HG03378 (cell line): ENCODE results near the gene SLC4A5.

Experiments
- ATAC-seq: cut with Tn5 transposase; IDR thresholded peaks from one replicate; pipeline ENCODE4 v1.9.1; 2021; ENCODE audit warnings: mild to moderate bottlenecking, moderate library complexity; ENCODE audit not compliant: unreplicated experiment

The SLC4A5 gene, protein sequence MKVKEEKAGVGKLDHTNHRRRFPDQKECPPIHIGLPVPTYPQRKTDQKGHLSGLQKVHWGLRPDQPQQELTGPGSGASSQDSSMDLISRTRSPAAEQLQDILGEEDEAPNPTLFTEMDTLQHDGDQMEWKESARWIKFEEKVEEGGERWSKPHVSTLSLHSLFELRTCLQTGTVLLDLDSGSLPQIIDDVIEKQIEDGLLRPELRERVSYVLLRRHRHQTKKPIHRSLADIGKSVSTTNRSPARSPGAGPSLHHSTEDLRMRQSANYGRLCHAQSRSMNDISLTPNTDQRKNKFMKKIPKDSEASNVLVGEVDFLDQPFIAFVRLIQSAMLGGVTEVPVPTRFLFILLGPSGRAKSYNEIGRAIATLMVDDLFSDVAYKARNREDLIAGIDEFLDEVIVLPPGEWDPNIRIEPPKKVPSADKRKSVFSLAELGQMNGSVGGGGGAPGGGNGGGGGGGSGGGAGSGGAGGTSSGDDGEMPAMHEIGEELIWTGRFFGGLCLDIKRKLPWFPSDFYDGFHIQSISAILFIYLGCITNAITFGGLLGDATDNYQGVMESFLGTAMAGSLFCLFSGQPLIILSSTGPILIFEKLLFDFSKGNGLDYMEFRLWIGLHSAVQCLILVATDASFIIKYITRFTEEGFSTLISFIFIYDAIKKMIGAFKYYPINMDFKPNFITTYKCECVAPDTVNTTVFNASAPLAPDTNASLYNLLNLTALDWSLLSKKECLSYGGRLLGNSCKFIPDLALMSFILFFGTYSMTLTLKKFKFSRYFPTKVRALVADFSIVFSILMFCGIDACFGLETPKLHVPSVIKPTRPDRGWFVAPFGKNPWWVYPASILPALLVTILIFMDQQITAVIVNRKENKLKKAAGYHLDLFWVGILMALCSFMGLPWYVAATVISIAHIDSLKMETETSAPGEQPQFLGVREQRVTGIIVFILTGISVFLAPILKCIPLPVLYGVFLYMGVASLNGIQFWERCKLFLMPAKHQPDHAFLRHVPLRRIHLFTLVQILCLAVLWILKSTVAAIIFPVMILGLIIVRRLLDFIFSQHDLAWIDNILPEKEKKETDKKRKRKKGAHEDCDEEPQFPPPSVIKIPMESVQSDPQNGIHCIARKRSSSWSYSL

DNA sequence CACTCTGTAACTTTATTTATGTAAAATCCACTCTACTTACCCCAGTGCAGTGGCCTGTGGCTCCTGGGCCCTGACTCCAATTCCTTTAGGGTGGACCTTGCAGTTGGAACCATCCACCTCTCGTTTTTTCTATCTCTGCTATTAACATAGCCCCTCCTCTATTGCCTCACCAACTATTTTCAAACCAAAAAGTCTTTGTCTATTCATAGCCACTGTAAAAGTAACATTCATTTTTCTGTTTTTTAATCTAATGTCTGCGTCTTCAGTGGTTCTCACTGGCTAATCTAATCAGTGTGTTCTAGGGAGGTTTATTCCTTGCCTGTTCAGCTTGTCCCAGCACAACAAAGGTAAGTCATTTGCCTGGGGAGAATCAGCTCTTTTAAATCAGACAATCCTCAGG, at the start of gene SLC4A5:
Gene SLC4A5 (minus strand): TSS at position 101 of the 400 bp plus-strand sequence. CDS start 28,393 bp downstream, outside the sequence.
- ATAC-seq = no peak

DNA sequence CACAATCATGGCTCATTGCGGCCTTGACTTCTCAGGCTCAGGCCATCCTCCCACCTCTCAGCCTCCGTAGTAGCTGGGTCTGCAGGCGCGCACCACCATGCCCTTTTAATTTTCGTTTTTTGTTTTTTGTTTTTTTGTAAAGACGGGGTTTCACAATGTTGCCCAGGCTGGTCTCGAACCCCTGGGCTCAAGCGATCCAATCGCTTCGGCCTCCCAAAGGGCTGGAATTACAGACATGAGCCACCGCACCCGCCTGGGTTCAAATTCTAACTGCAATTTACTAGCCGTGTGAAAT, 49.2 kb upstream of the SLC4A5 start:
- ATAC-seq = no peak

DNA sequence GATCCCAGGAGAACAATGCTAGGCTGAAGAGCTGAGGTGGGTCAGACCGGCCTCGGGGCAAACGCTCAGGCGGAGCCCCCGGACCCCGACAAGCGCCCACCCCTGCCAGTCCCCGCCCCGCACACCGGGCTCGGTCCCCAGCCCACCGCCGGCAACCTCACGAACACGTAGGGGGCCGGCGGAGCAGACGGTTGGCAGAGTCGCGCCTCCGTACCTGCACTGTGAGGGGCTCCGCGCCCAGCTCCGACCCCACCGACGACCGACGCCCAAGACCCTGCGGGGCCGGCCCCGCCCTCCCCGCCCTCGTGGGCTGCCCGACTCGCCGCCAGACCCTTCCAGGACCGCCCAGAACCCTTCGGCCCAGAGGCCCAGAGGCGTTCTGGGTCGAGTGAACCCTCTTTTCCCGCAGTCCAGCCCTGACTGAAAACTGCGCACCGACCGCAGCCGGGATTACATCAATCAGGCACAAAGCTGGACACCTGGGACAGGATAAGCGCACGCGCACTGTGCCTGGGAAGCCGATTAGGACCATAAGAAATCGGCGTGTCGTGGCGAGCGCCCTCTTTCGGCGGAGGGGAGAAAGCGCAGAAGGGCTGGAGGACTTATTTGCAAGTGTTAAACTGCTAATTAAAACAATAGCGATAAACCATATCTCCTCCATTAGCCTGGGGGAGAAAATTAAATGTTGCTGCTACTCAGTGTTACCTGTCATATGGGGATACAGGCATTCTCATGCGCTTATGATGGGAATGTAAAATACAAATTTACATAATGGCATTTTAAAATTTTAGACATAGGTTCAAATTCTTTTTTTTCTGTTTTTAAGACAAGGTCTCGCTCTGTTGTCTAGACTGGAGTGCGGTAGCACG, 48.6 kb upstream of the SLC4A5 start:
- peak; percentile 78 for ATAC-seq

DNA sequence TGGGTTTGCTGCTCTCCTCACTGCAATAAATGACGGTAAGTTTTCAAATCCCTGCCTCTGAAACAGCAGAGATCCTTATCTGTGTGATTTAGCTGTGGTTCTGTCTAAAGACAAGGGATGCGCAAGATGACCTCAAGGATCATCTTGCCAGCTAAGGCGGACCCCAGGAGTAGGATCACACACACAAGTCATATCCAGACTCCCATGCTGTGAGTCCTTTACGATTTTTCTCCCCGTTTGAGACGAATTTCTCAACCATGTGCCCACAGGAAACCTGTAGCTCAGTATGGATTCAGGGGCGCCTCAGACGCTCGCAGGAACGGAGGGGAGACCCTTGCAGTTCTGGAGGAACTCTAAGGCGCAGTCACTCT, 48.0 kb upstream of the SLC4A5 start:
- no peak for ATAC-seq

DNA sequence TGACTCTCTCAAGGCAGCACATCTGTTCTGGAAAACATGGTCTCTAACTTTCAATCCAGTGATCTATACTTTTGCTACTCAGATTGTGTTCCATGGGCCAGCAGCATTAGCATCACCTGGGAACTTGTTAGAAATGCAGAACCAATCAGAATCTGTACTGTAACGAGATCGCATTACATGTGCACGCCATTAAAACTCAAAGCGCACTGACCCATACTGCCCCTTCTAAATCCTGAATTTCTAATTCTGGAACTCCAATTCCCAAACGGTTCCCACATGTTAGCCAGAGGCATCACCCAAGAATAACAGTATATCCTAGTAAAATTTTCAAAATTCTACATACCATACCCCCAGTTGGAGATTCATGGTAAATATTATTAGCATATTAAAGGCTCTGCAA, 47.4 kb upstream of the SLC4A5 start:
- ATAC-seq = no peak

DNA sequence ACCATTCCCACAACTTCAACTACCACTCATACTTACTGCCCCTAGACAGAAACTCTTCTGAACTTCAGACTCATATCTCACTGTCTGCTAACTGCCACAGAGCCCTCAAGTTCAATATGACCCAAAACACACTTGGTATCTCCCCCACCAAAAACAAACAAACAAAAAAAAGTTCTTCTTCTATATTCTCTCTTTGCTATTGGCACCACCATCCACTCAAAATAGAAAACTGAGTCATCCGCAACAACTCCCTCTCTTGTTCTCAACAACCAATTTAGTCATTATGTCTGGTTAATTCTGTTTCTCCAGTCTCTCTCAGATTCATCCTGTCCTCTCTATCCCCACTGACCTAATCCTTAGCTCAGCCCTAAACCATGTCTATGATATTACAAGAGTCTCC, 44.1 kb upstream of the SLC4A5 start:
- no peak for ATAC-seq

DNA sequence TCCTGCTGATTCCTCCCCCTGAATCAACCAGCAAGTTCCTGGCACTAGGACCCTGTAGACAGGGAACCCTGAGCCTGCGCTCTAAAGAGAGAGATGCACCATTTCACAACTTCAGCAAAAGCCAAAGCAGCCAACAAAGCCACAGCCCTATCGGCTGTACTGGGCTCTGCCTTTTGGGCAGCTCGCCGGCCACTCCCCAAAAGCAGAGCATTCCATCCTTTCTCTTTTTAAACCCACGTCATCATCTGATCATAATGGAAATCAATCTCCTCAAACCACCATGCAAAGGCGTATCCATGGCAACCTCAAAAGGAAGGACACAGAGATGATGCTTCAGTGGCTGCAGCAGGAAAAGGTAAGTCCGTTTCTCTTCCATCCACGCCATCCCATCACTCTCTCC, 42.2 kb upstream of the SLC4A5 start:
- ATAC-seq = no peak

DNA sequence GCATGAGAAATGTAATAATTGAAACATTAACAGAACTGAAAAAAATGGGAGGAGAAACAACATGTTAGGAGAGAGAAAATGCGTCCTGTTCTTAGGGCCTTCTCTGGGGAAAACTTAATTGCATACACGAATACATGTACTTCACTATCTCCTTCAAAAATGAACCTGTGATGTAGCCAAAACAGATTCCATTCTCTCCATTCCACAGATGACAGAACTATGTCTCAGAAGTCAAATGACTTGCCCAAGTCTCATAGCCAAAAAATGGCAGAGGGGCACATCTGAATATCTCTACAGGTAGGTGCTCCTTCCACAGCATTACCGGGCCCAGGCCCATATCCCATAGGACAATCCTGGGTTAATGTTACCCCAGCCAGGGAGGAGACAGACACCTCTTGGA, 40.8 kb upstream of the SLC4A5 start:
- no peak for ATAC-seq

DNA sequence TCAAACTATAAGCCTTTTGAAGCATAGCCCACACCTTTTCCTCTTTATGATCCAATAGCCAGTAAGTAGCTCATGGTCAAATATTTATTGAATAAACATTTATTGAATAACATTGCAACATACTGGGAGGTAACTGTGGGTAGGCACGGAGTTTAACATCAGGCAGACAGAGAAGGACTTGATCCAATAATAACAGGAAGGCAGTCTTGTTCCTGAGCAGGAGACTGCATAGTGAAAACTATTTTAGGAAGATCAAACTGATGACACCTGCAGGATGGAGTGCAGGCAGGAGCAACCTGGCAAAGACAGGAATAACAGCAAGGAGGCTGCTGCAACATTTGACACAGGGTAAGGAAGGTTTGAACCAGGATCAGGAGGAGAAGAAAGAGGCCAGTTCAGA, 40.0 kb upstream of the SLC4A5 start:
- ATAC-seq = no peak

DNA sequence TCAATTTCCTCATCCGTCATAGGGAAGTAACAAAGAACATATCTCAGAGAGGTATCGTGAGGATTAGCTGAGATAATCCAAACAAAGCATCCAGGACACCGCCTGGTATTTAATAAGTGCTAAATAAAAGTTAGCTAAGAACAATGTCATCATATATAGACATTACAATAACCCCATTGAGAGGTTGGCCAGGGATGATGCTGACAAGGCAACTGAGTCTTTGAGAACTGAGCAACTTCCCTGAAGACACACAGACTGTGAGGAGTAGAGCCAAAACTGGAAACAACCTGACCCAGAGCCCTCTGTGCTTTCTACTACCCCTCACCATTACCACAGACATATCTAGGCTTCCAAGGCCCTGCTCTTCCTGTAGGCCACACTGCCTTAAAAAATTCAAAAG, 38.5 kb upstream of the SLC4A5 start:
- ATAC-seq = no peak

DNA sequence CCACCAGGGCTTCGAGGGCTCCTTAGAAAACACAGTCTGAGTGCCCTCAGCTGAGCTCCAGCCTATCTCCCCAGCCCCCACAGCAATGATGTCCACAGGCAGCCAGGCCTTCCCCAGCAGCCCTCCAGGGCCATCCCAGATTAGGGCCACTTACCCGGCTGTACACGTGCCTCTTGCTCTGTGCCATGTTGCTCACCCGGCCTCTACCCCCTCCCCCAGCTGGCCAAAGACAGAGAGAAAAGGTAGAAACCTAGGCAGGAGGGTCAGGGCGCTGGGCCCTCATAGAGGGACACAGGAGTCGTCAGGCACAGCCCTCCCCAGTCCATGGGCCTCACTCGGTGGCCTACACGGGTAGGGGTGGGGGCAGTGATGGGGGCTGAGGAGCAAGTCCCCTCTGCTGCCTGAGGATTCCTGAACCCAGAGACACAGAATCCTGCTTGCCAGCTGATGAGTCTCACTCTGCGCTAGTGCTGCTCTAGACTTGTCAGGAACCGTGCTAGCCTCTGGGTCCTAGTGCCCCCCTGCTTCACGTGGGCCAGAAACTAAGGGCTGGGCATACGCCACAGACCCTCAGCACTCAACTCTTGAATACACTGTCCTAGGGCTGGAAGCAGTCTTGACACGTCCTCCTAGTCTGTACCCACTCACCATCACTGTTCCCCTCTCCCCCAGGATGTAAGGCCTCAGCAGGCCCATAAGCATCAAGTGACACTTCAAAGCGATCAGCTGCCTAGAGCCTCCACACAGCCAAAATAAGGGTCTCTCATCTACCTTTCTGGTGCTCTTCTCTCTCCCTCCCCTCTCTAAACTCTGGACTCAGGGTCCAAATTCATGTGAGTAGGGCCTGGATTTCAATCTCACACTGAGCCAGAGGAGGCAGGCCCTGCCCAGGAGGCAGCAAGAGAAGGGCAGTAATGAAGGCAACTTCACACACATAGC, 36.9 kb upstream of the SLC4A5 start, which contains the start of gene DCTN1:
Gene DCTN1 (minus strand): TSS at position 461 of the 939 bp plus-strand sequence. CDS start 274 bp downstream, at position 187.
- no peak for ATAC-seq

DNA sequence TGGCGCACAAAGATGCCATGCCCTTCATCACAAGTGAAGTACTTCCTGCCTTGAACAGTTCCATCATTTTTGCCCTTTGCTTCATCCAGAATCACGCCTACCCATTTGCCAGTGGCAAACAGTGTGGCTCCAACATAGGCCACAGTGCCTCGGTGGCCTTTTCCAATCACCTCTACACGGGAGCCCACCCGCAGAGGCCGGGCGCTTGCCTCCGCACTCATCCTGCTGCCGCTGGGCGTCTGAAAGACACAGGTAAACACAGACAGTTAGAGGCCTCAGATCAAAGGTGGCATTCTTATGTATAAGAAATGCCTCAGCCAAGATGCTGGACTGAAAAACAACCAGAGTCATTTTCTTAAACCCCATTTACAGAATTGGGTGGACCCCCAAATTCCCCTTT, 34.8 kb upstream of the SLC4A5 start:
- no peak for ATAC-seq

DNA sequence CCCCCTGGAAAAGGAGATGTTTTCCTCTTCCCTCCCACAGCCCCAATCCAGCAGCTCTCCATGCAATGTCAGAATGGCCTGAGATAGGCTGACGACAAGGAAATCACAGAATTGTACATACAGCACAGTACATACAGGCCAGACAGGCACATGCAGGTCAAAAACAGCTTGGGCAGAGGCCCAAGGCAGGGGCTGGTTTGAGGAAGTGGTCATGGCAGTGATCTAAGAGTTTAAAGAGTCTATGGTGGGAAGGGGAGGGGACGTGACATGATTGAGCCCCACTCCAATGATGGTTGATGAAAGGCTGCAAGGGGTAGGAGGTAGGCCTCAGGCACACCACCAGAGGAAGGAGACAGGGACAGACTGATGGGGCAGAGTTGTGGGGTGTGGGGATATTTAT, 32.6 kb upstream of the SLC4A5 start:
- no peak for ATAC-seq

DNA sequence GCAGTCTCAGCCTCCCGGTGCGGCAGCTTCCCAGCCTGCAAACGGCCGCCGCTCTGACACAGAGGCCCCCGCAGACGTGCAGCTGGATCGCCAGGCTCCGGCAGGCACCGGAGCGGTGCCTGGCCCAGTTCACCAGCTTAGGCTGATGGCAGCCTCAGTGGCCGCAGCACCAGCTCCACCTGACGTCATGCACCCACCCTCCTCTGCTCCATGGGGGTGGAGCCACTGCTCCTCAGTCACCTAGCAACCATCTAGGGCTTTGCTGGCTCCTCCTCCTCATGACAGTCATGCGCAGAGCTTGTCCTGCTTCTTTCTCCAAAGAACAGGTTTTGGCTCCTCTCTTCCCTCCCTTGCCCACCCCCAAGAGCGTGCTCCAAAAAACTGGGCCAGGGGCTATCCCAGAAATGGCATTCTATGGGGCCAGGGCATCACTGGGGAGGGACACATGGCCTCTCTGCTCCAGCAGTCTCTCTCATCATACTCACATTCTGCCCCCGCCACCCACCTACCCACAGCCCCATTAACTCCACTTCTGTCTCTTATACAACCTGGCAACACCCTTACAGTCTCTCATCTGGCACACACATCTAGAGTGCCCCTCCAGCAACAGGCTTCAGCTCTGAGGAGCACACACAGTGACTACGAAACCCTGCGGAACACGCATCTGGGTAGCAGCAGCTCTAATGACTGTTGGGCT, 31.4 kb upstream of the SLC4A5 start:
- ATAC-seq = no peak

DNA sequence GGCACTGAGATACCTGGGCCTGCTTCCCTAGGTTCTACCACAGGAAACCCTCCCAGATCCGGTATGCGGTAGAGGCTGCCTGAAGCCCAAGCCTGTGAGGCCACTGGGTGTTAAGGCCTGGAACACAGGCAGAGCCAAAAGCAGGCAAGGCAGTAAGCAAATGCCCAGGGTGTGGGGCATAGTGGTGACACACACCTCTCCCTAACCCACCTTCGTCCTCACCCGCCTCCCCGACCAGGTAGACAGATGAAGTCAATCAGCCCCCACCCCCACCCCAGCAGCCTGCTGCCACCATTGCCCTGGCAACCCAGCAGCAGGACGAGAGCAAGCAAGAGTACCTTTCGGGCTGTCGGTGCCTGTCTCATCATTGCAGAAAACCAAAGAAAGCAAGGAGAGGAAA, 30.8 kb upstream of the SLC4A5 start:
- ATAC-seq = no peak

DNA sequence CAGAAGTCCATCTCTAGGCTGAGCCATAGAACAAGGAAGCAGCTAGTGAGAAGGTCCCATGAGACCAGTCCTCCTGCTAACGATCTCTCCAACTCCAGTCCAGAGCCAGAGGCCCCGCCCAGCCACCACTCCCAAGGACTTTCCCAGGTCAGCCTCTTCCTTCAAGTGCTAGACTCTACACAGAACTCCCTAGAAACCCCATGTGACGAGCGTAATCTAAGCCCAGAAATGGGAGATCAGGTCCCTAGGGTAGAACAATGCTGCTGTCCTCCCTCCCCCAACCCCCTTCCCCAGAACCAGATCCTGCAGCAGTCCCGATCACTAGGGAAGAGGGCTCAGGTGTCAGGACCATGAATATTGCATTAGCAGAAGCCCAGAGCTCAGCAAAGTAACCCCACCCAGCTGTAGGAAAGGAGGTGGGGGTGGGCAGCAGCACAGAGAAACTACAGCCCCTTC, 30.0 kb upstream of the SLC4A5 start:
- ATAC-seq = no peak

DNA sequence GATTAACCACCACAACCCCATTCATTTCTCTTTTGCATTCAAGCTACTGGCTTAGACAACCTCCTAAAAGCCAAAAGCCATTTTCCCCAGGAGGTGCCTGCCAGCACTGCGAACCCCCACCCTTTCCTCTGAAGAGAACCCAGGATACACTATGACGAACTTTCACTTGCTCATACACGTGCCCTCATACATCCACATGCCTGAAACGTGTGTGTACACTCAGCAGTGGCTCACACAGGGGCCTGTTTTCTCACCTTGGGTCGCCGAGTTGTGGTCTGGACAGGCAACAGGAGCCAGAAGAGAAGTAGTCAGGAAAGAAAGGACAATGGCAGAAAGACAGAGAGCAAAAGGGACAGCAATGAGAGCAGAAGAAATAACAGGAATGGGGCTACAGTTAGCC, 29.5 kb upstream of the SLC4A5 start:
- ATAC-seq = no peak

DNA sequence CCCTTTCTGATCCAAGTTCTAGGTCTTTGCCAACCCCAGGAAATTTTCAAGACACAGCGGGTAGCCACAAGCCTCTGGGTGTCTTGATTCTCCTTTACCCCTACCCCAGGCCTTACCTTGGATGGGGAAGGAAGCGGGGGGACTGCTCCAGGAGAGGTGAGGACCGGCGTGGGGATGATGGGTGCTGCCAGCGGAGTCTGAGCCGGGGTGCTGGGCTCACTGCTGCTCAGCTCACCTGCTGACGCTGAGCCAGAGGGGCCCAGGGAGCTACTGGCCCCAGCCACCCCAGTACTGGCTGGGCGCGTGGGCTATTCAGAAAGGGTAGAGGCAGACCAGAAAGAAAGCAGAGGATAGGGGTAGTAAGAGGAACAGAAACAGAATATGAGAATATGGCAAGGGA, 28.2 kb upstream of the SLC4A5 start:
- no peak for ATAC-seq

DNA sequence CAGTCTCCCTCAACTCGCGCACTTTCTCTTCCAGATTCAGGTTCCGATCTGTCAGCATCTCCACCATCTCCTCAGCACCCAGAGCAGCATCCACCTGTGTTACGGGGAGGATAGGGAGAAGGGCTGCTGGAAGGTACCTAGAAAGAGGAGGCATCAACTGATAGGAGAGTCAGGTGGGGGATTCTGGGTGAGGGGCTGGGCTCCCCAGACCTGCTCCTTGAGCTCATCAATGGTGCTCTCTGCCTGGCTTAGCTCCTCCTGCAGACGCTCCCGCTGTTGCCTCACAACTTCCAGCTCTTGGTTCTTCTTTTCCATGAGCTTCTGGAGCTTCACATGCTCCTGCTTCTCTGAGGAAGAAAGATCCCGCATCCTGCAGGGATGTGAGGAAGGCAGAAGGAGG, 26.8 kb upstream of the SLC4A5 start:
- no peak for ATAC-seq
